HCT116 (cell line): ENCODE measurements around the gene DUSP3.

ENCODE experiments used
- ELF1 ChIP-seq: IDR thresholded peaks from 2 replicates; pipeline ENCODE4 v1.6.1; 2012; ENCODE audit warnings: low read depth, borderline replicate concordance
- EZH2 ChIP-seq: fragments of 200-600 bp; sonication (generic); IDR thresholded peaks from 2 replicates; pipeline ENCODE4 v1.6.1; 2017; ENCODE audit warnings: antibody characterized with exemption, mixed run types
- EZH2phosphoT487 ChIP-seq: fragments of 200-600 bp; IDR thresholded peaks from 2 replicates; pipeline ENCODE4 v1.6.1; 2018; ENCODE audit warnings: antibody characterized with exemption, borderline replicate concordance
- FOSL1 ChIP-seq: IDR thresholded peaks from 2 replicates; pipeline ENCODE4 v1.6.1; 2012; ENCODE audit warnings: low read depth
- POLR2A ChIP-seq: IDR thresholded peaks from 2 replicates; pipeline ENCODE4 v1.7.0; 2011; ENCODE audit warnings: borderline replicate concordance; ENCODE audit not compliant: insufficient read depth, insufficient read length; ENCODE audit errors: extremely low read depth
- POLR2AphosphoS5 ChIP-seq: IDR thresholded peaks from 2 replicates; pipeline ENCODE4 v1.6.1; 2011; ENCODE audit warnings: mild to moderate bottlenecking, low read depth, low read length, moderate library complexity
- RAD21 ChIP-seq: IDR thresholded peaks from 2 replicates; pipeline ENCODE4 v1.6.1; 2012; ENCODE audit warnings: low read depth, mild to moderate bottlenecking
- SIN3A ChIP-seq: IDR thresholded peaks from 2 replicates; pipeline ENCODE4 v1.6.1; 2012; ENCODE audit warnings: low read depth
- SP1 ChIP-seq: IDR thresholded peaks from 2 replicates; pipeline ENCODE4 v1.6.1; 2012; ENCODE audit warnings: low read depth
- TCF7L2 ChIP-seq: IDR thresholded peaks from 2 replicates; pipeline ENCODE4 v1.7.0; 2011; ENCODE audit warnings: borderline replicate concordance, inconsistent platforms; ENCODE audit not compliant: insufficient read depth, insufficient read length; ENCODE audit errors: extremely low read depth
- YY1 ChIP-seq: IDR thresholded peaks from 2 replicates; pipeline ENCODE4 v1.6.1; 2011; ENCODE audit warnings: low read length, low read depth, moderate library complexity, mild to moderate bottlenecking; ENCODE audit not compliant: insufficient replicate concordance; ENCODE audit errors: extremely low read depth
- TF ChIP-seq, protein P1 (sequence below), 3 experiments: fragments of 200-600 bp in 1 of 3; sonication (generic) in 1 of 3; IDR thresholded peaks in 2 of 3; conservative IDR thresholded peaks in 1 of 3; 2 replicates each; pipeline ENCODE4 v1.5.1; 2012 to 2017; ENCODE audit warnings: low read depth in 2 of 3, low read length in 2 of 3, antibody characterized with exemption in 1 of 3, borderline replicate concordance in 1 of 3, control low read depth in 1 of 3, mild to moderate bottlenecking in 1 of 3, mixed read lengths in 1 of 3, mixed run types in 1 of 3, moderate library complexity in 1 of 3; ENCODE audit not compliant: insufficient read depth in 1 of 3
- TF ChIP-seq, protein P2 (sequence below): IDR thresholded peaks from 2 replicates; pipeline ENCODE4 v1.6.1; 2012; ENCODE audit warnings: low read depth

DNA sequence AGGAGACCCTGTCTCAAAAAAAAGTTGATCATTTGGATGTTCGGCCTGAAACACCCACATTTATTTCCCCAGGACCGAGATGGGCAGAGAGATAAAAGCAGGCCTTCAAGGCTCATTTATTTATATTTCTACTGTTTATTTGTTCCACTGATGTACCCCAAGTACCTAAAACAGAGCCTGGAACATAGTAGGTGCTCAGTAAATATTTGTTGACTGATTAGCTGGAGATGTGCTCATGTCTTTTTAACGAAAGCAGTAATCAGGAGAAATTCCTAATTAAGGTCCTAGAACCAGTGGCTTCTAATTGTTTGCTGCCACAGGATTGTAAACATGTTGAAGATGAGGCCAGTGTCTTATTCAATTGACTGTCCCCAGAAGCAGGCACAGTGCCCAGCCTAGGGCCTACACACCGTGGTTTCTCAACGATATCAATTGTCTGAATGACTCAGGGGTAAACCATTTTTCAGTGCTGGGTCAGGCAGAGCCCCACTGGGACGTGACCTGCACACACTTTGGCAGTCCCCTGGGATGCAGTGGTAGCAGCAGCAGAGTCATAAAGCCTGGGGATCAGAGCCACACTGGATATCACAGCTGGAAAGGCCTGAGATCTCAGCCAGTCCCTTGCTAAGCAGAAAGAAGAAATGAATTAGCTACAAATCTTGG is 54.9 kb downstream of the DUSP3 start:
- TF ChIP-seq EZH2phosphoT487 (no peak), RAD21 (no peak), POLR2A (no peak), POLR2AphosphoS5 (no peak), SIN3A (no peak), EZH2 (no peak), TCF7L2 (no peak), SP1 (0 out of 2 replicates have a peak, but pooled peaks have one; percentile 22), FOSL1 (peak; percentile 17; the same call in 1 of the 2 replicates), ELF1 (no peak), YY1 (no peak)
- TF ChIP-seq, protein P1, sequence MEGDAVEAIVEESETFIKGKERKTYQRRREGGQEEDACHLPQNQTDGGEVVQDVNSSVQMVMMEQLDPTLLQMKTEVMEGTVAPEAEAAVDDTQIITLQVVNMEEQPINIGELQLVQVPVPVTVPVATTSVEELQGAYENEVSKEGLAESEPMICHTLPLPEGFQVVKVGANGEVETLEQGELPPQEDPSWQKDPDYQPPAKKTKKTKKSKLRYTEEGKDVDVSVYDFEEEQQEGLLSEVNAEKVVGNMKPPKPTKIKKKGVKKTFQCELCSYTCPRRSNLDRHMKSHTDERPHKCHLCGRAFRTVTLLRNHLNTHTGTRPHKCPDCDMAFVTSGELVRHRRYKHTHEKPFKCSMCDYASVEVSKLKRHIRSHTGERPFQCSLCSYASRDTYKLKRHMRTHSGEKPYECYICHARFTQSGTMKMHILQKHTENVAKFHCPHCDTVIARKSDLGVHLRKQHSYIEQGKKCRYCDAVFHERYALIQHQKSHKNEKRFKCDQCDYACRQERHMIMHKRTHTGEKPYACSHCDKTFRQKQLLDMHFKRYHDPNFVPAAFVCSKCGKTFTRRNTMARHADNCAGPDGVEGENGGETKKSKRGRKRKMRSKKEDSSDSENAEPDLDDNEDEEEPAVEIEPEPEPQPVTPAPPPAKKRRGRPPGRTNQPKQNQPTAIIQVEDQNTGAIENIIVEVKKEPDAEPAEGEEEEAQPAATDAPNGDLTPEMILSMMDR (IDR thresholded peaks at IDR 0.05 in 2 of 3, conservative IDR thresholded peaks at IDR 0.05 in 1 of 3; ENCODE audit: borderline replicate concordance in 1 of 3, insufficient read depth in 1 of 3, low read depth in 2 of 3, low read length in 2 of 3) = no peak
- TF ChIP-seq, protein P2, sequence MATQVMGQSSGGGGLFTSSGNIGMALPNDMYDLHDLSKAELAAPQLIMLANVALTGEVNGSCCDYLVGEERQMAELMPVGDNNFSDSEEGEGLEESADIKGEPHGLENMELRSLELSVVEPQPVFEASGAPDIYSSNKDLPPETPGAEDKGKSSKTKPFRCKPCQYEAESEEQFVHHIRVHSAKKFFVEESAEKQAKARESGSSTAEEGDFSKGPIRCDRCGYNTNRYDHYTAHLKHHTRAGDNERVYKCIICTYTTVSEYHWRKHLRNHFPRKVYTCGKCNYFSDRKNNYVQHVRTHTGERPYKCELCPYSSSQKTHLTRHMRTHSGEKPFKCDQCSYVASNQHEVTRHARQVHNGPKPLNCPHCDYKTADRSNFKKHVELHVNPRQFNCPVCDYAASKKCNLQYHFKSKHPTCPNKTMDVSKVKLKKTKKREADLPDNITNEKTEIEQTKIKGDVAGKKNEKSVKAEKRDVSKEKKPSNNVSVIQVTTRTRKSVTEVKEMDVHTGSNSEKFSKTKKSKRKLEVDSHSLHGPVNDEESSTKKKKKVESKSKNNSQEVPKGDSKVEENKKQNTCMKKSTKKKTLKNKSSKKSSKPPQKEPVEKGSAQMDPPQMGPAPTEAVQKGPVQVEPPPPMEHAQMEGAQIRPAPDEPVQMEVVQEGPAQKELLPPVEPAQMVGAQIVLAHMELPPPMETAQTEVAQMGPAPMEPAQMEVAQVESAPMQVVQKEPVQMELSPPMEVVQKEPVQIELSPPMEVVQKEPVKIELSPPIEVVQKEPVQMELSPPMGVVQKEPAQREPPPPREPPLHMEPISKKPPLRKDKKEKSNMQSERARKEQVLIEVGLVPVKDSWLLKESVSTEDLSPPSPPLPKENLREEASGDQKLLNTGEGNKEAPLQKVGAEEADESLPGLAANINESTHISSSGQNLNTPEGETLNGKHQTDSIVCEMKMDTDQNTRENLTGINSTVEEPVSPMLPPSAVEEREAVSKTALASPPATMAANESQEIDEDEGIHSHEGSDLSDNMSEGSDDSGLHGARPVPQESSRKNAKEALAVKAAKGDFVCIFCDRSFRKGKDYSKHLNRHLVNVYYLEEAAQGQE = no peak
